WERI-Rb-1 (cell line): Measurements from ENCODE around the gene SH3RF3.

Experiments used
- DNase-seq: peaks from one replicate; pipeline ENCODE4 v3.0.0-alpha.2; 2020
- H3K27ac ChIP-seq: fragments of 250-450 bp; sonication (Bioruptor Pico); 2 replicates; pipeline ENCODE4 v1.5.1; 2020; ENCODE audit warnings: mild to moderate bottlenecking, moderate library complexity
- H3K27me3 ChIP-seq: fragments of 250-450 bp; sonication (Bioruptor Pico); 2 replicates; pipeline ENCODE4 v1.5.1; 2021; ENCODE audit warnings: mild to moderate bottlenecking, low read depth, moderate library complexity; ENCODE audit not compliant: insufficient read depth, severe bottlenecking
- H3K36me3 ChIP-seq: fragments of 250-450 bp; sonication (Bioruptor Pico); 2 replicates; pipeline ENCODE4 v1.5.1; 2020; ENCODE audit warnings: mild to moderate bottlenecking, moderate library complexity
- H3K4me3 ChIP-seq: 2 replicates; pipeline ENCODE4 v1.5.1; 2011; ENCODE audit warnings: low read depth, mild to moderate bottlenecking, control low read depth, low read length
- H3K9me3 ChIP-seq: fragments of 250-450 bp; sonication (Bioruptor Pico); 2 replicates; pipeline ENCODE4 v1.5.1; 2021; ENCODE audit warnings: mild to moderate bottlenecking, moderate library complexity; ENCODE audit not compliant: severe bottlenecking
- CTCF ChIP-seq: IDR thresholded peaks from 2 replicates; pipeline ENCODE4 v1.5.1; 2011; ENCODE audit warnings: low read depth, mild to moderate bottlenecking, control low read depth, inconsistent platforms, low read length

SH3RF3 gene

GRCh38 chr2:109438773-109439389, 309.9 kb downstream of the SH3RF3 start:
- Histone ChIP-seq H3K36me3 (no peaks in the 10 kb centered on the region), H3K9me3 (peaks cover 7% of the 10 kb centered on the region), H3K27me3 (no peaks in the 10 kb centered on the region), H3K4me3 (no peak overlapping the region), H3K27ac (no peak overlapping the region)
- DNase-seq, result no peak
- no peak for TF ChIP-seq CTCF

GRCh38 chr2:109439390-109439786, 310.4 kb downstream of the SH3RF3 start:
- TF ChIP-seq CTCF, result no peak
- H3K36me3 ChIP-seq, result no peaks in the 10 kb centered on the region

GRCh38 chr2:109439986-109440385, 311.0 kb downstream of the SH3RF3 start:
- Histone ChIP-seq H3K4me3 (no peak overlapping the region), H3K27me3 (no peaks in the 10 kb centered on the region), H3K27ac (no peak overlapping the region), H3K36me3 (no peaks in the 10 kb centered on the region), H3K9me3 (peaks cover 10% of the 10 kb centered on the region)
- TF ChIP-seq CTCF, result no peak
- no peak for DNase-seq

More at GRCh38 chr2:109439390-109439786, 310.4 kb downstream of the SH3RF3 start:
- DNase-seq, result no peak
- Histone ChIP-seq H3K27me3 (no peaks in the 10 kb centered on the region), H3K4me3 (no peak overlapping the region), H3K9me3 (peaks cover 7% of the 10 kb centered on the region), H3K27ac (no peak overlapping the region)

GRCh38 chr2:109440499-109441156, 311.6 kb downstream of the SH3RF3 start:
- H3K27me3 ChIP-seq, result no peaks in the 10 kb centered on the region
- H3K27ac ChIP-seq, result no peak overlapping the region
- TF ChIP-seq CTCF, result no peak
- H3K36me3 ChIP-seq, result no peaks in the 10 kb centered on the region
- no peak overlapping the region for H3K4me3 ChIP-seq
- no peak for DNase-seq
- peaks cover 14% of the 10 kb centered on the region for H3K9me3 ChIP-seq

GRCh38 chr2:109442715-109443319, 313.8 kb downstream of the SH3RF3 start:
- no peak for TF ChIP-seq CTCF
- no peak for DNase-seq
- Histone ChIP-seq H3K4me3 (no peak overlapping the region), H3K27me3 (no peaks in the 10 kb centered on the region), H3K36me3 (no peaks in the 10 kb centered on the region), H3K9me3 (peaks cover 14% of the 10 kb centered on the region), H3K27ac (no peak overlapping the region)
